GM18951 (cell line): ENCODE results near the gene ABR.

Source experiments
- POLR2A ChIP-seq: IDR thresholded peaks from 4 replicates; pipeline ENCODE4 v1.6.1; 2011; ENCODE audit warnings: mild to moderate bottlenecking; ENCODE audit not compliant: insufficient read length, insufficient read depth; ENCODE audit errors: extremely low read depth
- in situ Hi-C: fragments of 300-500 bp; cut with MboI; formaldehyde crosslinking; loops from one replicate; pipeline ENCODE4 v1.12.0; 2022; ENCODE audit warnings: low sequenced_read_pairs, mixed read lengths, inconsistent platforms; ENCODE audit not compliant: unreplicated experiment

The ABR gene

GRCh38 chr17:1174263-1174880, 5.4 kb downstream of the ABR start:
- TF ChIP-seq POLR2A, result no peak
- in situ Hi-C loops, result no loop called here

DNA sequence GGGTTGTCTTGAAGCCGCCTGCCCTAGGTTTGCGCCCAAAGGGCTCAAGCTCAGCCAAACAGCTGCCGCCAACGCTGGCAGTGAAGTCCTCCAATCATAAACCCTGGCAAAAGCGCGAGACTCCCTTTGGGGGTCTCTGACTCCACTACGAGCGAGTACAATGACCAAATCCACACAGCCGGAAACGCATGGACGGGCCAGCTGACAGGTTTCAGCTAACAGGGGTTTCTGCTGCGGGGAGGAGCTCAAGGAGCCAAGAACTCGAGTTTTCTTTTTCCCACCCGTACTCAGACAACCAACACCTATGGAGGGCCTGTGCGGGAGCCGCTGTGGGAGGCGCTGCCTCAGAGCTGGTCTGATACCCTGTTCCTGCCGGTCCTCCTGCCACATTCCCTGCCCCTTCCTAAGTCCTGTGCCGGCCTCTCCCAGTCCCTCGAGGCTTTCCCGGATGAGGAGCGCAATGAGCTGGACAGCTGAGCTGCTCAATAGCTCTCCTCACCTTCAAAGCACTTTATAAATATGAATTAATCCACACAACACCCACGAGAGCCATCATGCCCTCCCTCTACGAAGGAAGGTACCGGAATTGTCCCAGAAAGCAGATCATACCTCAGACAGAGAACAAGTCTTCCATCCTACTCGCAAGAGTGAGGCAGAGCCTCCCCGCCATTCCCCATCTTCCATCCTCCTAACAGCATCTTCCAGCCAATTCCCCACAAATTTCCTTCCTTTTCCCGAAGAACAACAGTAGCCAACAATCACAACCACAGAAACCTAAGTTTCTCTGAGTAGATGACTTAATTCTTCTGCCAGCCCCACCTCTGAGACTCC, 6.1 kb downstream of the ABR start:
- in situ Hi-C loops, result no loop called here
- no peak for TF ChIP-seq POLR2A

GRCh38 chr17:1171953-1172352, 7.8 kb downstream of the ABR start:
- in situ Hi-C loops, result no loop called here

DNA sequence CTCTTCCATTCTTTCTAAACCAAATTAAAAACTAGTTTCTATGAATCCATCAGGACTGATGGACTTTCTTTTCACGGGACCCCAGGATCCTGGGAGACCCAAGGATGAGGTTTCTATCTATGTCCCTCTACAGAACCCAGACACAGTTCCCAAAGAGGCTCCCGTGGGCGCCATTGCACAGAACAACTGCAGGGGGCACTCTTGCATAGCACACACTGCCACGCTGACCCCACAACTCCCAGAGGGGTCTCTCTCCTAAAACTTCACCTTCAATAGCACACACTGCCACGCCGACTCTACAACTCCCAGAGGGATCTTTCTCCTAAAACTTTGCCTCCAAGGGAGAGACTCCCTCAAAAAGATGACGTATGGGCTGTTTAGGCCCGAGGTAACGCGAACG, 9.0 kb downstream of the ABR start:
- TF ChIP-seq POLR2A, result no peak
- in situ Hi-C loops, result no loop called here

More at GRCh38 chr17:1171953-1172352, 7.8 kb downstream of the ABR start:
- TF ChIP-seq POLR2A, result no peak

DNA sequence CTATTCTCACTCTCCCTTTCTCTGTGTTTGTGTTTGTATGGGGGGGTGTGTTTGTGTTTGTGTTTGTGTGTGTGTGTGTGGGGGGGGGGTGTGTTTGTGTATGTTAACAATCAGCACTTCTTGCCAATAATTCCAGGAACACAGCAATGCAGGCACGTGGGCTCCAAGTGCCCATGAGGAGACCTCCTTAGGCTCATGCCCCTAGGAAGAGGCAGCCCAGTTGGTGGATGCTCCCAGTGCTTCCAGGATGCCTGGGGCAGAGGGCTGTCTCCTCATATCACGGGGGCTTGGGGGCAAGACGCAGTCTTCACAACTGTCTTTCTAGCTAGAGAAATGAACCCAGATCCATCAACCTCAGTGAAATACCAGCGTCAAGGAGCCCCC, 9.9 kb downstream of the ABR start:
- TF ChIP-seq POLR2A, result no peak
- in situ Hi-C loops, result no loop called here

DNA sequence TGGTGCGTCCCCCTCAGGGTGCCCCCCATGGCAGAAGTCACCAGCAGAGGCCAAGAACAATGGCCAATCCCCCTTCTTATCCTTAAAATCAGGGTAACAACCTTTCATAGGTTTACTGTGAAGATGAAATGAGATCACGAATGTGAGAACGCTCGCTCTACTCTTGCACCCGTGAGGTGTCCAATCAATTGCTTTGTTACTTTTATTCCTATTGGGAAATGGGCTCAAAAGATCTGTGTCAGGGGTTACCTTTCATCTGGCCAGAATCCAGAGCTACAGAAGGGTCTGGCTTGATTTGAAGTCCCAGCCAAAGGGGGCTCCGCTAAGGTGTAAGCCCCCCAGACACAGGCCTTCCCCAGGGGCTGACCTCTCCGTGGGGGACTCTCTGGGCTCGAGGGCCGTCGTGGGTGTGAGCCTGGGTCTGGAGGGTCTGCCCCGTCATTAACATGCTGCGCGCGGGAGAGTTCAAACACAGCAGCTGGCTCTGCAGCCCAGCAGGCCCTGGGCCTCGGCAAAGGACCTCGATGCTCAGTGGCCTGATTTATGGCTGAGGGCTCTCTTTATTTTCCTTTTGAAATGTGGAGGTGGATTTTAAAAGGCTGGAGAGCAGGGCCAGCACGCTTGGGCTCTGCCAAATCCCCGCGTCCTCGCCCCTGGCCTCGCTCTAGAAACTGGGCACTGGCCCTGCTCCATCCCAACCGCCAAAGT, 10.4 kb downstream of the ABR start:
- in situ Hi-C loops, result no loop called here
- no peak for TF ChIP-seq POLR2A

- no peak for TF ChIP-seq POLR2A
- in situ Hi-C loops, result no loop called here
These were observed 11.1 kb downstream of the ABR start for GRCh38 chr17:1168533-1169220.

GRCh38 chr17:1166276-1166675, 13.5 kb downstream of the ABR start:
- TF ChIP-seq POLR2A, result no peak
- in situ Hi-C loops, result no loop called here

DNA sequence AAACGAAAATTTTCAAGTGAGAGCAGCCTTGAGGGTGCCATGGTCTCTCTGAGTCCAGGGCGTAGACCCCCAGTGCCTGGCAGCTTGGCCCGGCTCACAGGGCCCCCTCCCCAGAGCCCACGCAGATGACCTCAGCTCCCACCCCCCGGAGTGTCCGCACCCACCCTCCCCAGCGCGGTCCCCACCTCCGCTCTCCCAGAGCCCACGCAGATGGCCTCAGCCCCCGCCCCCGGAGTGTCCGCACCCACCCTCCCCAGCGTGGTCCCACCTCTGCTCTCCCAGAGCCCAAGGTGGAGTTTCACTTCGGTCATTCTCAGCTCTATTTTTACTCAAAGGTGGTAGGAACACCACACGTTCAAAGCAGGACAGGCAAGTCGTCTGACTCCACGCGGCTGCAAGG, 13.9 kb downstream of the ABR start:
- no peak for TF ChIP-seq POLR2A
- in situ Hi-C loops, result no loop called here

DNA sequence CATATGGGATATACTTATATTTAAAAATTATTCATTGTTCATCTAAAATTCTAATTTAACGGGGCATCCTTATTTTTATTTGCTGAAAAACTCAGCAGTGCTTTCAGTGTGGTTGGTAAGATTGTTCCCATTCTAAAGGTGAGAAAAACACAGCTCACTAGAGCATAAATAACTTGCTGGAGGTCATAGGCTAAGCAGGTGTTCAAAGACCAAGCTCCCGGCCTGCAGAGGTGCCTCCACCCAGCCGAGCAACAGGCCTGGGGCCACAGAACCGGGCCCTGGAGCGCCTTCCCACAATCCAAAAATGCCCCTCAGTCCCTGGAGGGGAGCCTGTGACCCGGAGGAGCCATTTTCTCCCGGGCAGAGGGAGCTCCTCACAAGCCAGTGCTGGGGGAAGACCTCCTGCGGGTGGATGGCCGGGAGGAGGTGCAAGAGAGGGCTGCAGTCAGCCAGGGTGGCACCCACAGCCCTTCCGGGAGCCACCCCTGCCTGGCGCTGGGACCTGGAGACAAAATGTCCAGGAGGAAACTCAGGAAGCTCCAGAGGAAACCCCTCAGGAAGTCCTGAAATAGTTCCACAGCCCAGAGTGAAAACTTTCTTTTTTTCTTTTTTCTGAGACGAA, 14.7 kb downstream of the ABR start:
- in situ Hi-C loops, result no loop called here
- no peak for TF ChIP-seq POLR2A

GRCh38 chr17:1162116-1162855, 17.5 kb downstream of the ABR start:
- no peak for TF ChIP-seq POLR2A
- in situ Hi-C loops, result no loop called here
